ENCODE results near the gene KEAP1. TPM values are rescaled to one million over a fixed set of nuclear protein-coding genes. Genes with fewer than 3 reads are reported as not detected.
"Not testable (repeated sequence)": the region's sequence is repeated elsewhere in the genome, so short reads cannot be mapped to it uniquely, and the experiment has no call there.

Gene KEAP1
- total RNA-seq, 4 donors from 2014 or later, result 44.2 to 53.6 (median 46.9) TPM

- DNase-seq, result no peak
- peaks cover 0 to 29% (median 0%) of the 10 kb centered on the region in 3 donors for H3K36me3 ChIP-seq
- no peaks in the 10 kb centered on the region for H3K27me3 ChIP-seq
- no peaks in the 10 kb centered on the region for H3K4me1 ChIP-seq
- no peak overlapping the region for H3K4me3 ChIP-seq
- H3K9me3 ChIP-seq, result no peaks in the 10 kb centered on the region
- H3K27ac ChIP-seq, result no peak overlapping the region
- TF ChIP-seq CTCF (IDR thresholded peaks at IDR 0.05) (no peak), POLR2A (IDR thresholded peaks at IDR 0.05) (no peak)
Measured at GRCh38 chr19:10468133-10468532, 35.0 kb downstream of the KEAP1 start.

GRCh38 chr19:10467104-10467706 is 36.0 kb downstream of the KEAP1 start:
- no peak for DNase-seq
- no peaks in the 10 kb centered on the region for H3K4me1 ChIP-seq
- TF ChIP-seq CTCF (IDR thresholded peaks at IDR 0.05), result no peak
- TF ChIP-seq POLR2A (IDR thresholded peaks at IDR 0.05), result no peak
- no peaks in the 10 kb centered on the region for H3K27me3 ChIP-seq
- peaks cover 0 to 29% (median 0%) of the 10 kb centered on the region in 3 donors for H3K36me3 ChIP-seq
- H3K4me3 ChIP-seq, result no peak overlapping the region
- no peaks in the 10 kb centered on the region for H3K9me3 ChIP-seq
- H3K27ac ChIP-seq, result no peak overlapping the region

- H3K36me3 ChIP-seq, result peaks cover 0 to 29% (median 0%) of the 10 kb centered on the region in 3 donors
- peaks cover 0 to 8% (median 6%) of the 10 kb centered on the region in 4 donors for H3K4me1 ChIP-seq
- no peak overlapping the region for H3K4me3 ChIP-seq
Measured at GRCh38 chr19:10464456-10464855, 38.7 kb downstream of the KEAP1 start.

GRCh38 chr19:10462557-10462956 is 40.6 kb downstream of the KEAP1 start:
- Histone ChIP-seq H3K4me3 (no peak overlapping the region), H3K9me3 (no peaks in the 10 kb centered on the region), H3K27me3 (no peaks in the 10 kb centered on the region), H3K36me3 (peaks cover 0 to 29% (median 0%) of the 10 kb centered on the region in 3 donors), H3K4me1 (peaks cover 0 to 8% (median 6%) of the 10 kb centered on the region in 4 donors), H3K27ac (no peak overlapping the region)
- TF ChIP-seq CTCF (IDR thresholded peaks at IDR 0.05), result no peak
- TF ChIP-seq POLR2A (IDR thresholded peaks at IDR 0.05), result no peak
- DNase-seq, result no peak

More at GRCh38 chr19:10464456-10464855, 38.7 kb downstream of the KEAP1 start:
- TF ChIP-seq POLR2A (IDR thresholded peaks at IDR 0.05), result no peak
- Histone ChIP-seq H3K9me3 (no peaks in the 10 kb centered on the region), H3K27ac (no peak overlapping the region), H3K27me3 (no peaks in the 10 kb centered on the region)
- no peak for DNase-seq

DNA sequence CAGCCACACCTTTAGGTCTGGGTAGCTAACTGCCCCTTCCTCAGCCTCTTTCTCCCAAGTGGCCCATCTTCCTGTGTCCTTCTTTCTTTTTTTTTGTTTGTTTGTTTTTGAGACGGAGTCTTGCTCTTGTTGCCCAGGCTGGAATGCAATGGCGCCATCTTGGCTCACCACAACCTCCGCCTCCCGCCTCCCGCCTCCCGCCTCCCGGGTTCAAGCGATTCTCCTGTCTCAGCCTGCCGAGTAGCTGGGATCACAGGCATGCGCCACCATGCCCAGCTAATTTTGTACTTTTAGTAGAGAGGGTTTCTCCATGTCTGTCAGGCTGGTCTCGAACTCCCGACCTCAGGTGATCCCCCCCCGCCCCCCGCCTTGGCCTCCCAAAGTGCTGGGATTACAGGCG is 41.1 kb downstream of the KEAP1 start:
- H3K9me3 ChIP-seq, H3K27me3 ChIP-seq, H3K4me1 ChIP-seq, DNase-seq, H3K4me3 ChIP-seq, H3K27ac ChIP-seq: not testable (repeated sequence)
- H3K36me3 ChIP-seq, result peaks cover 0 to 25% (median 0%) of the 10 kb centered on the region in 3 donors

DNA sequence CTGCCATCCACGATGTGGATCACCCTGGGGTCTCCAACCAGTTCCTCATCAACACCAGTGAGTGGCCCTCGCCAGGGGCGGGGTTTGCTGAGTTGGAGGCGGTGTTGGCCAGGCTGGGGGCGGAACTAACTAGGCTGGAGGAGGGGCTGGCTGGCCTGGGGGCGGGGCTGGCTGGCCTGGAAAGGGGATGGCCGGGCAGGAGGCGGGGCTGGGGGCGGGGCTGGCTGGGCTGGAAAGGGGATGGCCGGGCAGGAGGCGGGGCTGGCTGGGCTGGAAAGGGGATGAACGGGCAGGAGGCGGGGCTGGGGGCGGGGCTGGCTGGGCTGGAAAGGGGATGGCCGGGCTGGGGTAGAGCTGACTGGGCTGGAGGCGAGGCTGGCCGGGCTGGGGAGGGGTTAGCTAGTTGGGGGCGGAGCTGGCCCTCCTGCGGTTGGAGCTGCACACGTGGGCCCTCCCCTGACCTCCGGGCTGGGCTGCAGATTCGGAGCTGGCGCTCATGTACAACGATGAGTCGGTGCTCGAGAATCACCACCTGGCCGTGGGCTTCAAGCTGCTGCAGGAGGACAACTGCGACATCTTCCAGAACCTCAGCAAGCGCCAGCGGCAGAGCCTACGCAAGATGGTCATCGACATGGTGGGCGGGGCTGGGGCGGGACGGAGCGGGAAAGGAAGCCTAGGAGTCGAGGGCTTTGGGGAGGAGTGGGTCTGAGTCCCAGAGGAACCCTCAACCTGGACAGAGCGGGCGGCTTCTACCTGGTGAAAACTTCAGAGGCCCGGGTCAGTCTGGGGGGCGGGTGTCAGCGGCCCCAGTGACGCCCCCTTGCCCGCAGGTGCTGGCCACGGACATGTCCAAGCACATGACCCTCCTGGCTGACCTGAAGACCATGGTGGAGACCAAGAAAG is 41.9 kb downstream of the KEAP1 start:
- TF ChIP-seq POLR2A (IDR thresholded peaks at IDR 0.05) (no peak), CTCF (IDR thresholded peaks at IDR 0.05) (no peak)
- peak; percentile 93 to 97 (median 96) for DNase-seq
- H3K9me3 ChIP-seq, result no peaks in the 10 kb centered on the region
- peaks cover 0 to 17% (median 0%) of the 10 kb centered on the region in 3 donors for H3K36me3 ChIP-seq
- H3K27me3 ChIP-seq, result no peaks in the 10 kb centered on the region
- H3K27ac ChIP-seq, result no peak overlapping the region
- peaks cover 0 to 8% (median 6%) of the 10 kb centered on the region in 4 donors for H3K4me1 ChIP-seq
- H3K4me3 ChIP-seq, result peak overlapping the region; percentile 28 to 47 (median 41)

Data from Peyer's patch (tissue), 4 donors.